Measurements from ENCODE around the gene ARHGDIA.
A peak's percentile ranks its signal among the peaks of the same experiment; 100 is the strongest.
"Not testable (repeated sequence)": the region's sequence is repeated elsewhere in the genome, so short reads cannot be mapped to it uniquely, and the experiment has no call there.

ARHGDIA gene

DNA sequence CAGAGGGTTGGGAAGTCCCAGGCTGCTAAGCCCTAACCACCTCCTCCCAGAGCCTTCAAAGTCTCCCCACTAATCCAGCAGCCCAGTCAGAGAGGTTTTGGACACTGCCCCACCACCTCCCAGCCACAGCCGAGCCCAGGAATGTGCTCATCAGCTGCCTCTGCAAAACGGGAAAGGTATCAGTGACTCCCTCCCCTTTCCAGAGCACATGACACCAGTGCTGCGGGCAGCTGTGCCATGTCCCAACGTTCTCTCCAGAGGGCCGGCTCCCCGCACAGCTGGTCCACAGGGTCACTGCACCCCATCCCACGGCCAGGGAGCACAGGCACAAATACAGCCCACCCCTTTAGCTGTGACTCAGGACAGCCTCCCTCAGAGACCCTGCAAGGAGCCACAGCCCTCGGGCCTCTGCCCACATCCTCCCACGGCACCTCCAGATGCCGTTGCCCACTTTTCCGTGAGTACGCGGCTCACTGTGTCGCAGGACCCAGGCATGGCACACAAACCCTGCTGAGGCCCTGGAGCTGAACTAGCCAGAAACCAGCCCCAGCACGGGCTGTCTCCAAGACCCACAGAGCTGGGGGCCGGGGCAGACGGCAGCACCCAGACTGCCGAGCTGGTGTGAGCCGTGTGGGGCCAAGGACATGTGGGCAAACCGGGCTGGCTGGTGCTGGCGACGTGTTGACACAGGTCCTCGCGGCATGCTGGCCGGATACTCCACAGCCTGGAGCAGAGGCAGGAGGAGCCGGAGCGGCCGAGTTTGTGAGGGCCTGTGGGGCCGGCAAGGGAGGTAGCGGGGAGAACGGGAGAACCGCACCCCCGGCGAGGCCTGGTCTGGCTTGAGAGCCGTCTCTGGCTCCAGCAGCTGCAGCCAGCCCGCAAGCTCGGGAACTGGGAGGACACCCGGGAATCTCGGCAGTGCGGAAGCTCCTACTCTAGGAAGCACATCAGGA, 30.0 kb downstream of the ARHGDIA start:
- DNase-seq: no peak

DNA sequence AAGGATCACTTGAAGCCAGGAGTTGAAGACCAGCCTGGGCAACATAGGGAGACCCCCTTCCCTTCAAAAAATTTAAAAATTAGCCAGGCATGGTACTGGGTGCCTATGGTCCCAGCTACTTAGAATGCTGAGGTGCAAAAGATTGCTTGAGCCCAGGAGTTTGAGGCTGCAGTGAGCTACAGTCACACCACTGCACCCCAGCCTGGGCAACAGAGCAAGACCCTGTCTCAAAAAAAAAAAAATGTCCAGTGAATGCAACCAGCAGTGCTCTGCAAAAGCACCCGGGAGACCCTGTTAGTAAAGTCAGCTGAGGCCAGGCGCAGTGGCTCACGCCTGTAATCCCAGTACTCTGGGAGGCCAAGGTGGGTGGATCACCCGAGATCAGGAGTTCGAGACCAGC, 31.1 kb downstream of the ARHGDIA start:
- not testable (repeated sequence) for DNase-seq

DNA sequence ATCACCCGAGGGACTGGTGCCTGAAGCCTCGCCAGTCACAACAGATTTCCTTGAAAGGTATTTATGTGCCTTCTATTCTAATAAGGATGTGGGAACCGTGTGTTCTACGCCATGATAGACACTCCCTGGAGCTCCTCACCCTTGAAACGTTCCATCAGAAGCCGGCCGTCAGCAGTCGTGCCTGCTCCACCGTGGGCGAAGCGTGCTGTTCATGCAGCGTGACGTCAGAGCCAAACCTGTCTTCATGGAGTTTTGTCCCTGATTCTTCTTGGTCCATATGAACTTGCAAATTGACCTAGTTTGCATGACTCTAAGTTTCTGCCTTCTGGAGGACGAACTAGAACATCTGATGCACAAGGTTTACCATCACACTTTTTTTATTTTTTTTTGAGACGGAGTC, 31.8 kb downstream of the ARHGDIA start:
- no peak for DNase-seq

DNA sequence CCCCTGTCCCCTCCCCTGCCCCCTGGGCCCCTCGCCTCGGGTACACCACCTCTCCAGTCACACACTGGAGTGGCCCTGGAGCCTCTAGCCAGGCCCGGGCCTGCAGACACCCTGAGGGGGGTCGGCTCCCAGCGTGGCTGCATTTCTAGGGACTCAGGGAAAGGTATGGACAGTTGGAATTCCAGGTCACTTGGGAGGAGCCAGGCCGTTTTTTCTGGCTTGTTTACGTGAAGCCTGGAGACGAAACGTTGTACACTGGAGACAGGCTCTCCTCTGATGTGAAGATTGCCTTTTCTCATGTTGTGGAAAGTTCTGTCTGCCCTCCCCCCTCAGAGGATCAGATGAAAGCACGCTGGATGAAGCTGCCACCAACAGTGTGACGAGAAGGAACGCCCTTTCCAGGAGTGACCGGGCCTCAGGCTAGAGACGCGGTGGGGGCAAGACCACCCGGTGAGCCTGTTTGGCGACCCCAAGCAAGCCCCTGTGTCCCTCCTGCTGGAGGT, 32.3 kb downstream of the ARHGDIA start:
- DNase-seq: no peak

DNA sequence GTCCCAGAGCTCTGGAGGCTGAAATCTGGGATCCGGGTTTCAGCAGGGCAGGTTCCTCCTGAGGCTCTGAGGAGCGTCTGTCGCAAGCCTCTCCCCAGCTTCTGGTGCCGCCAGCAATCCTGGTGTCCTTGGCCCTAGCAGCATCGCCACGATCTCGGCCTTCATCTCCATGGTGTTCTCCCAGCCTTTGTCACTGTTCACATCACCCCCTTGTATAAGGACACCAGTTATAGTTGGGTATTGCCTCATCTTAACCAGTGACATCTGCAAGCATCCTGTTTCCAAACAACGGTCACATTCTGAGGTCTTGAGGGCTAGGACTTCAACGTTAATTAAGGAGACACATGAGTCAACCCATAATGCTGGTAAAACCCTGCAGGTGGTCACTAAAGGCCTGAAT, 33.5 kb downstream of the ARHGDIA start:
- DNase-seq: no peak

DNA sequence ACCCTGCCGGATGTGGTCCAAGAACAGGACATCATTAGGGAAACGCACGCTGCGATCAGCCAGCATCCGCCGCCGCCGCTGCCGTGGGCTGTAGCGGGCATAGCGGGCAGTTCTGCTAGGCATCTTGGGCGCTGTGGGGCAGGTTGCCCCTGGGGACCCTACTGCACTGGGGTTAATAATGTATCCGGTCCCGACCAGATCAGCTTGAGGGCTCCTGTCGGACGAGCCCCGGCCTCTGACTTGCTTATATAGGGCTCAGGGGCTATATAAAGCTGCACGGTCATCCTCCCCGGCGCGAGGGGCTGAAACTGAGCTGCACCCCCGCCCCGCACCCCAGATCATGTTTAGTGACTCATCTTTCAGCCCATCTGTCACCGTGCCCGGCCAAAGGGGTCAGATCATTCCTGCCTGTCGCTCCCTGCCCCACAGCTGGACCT, 36.3 kb downstream of the ARHGDIA start, which contains the start of gene PPP1R27:
TSS of gene PPP1R27 (minus strand) at position 220 of the 437 bp plus-strand sequence. CDS start at position 123, 97 bp downstream.
- DNase-seq: no peak

DNA sequence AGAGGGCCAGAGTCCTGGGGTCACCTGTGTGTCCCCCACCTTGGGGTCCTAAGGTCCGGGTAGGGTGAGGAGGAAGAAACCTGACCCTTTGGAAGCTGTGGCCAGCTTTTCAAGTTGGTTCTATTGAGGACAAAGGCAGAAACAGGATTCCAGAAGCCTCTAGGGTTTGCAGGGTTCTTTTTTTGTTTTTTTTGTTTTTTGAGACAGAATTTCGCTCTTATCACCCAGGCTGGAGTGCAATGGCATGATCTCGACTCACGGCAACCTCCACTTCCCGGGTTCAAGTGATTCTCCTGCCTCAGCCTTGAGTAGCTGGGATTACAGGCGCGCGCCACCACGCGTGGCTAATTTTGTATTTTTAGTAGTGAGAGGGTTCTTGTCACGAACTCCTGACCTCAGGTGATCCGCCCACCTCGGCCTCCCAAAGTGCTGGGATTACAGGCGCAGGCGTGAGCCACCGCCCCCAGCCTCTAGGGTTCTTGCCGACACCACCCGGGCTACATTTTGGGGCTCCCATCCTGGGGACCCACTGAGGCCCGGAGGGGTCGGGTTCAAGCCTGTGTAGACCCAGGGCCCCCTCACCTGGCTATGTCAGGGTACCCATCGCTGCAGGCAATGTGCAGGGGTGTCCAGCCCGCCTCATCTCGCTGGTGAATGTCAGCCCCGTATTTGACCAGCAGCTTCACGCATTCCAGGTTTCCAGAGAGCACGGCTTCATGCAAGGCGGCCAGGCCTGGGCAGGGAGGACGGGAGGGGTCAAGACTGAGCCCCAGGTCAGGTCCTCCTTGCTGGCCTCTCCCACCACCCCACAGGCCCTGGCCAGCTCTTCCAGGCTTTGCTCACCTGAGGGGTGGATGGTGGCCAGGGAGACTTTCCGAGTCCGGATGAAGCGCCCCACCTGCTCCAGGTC, 37.0 kb downstream of the ARHGDIA start:
- no peak for DNase-seq

DNA sequence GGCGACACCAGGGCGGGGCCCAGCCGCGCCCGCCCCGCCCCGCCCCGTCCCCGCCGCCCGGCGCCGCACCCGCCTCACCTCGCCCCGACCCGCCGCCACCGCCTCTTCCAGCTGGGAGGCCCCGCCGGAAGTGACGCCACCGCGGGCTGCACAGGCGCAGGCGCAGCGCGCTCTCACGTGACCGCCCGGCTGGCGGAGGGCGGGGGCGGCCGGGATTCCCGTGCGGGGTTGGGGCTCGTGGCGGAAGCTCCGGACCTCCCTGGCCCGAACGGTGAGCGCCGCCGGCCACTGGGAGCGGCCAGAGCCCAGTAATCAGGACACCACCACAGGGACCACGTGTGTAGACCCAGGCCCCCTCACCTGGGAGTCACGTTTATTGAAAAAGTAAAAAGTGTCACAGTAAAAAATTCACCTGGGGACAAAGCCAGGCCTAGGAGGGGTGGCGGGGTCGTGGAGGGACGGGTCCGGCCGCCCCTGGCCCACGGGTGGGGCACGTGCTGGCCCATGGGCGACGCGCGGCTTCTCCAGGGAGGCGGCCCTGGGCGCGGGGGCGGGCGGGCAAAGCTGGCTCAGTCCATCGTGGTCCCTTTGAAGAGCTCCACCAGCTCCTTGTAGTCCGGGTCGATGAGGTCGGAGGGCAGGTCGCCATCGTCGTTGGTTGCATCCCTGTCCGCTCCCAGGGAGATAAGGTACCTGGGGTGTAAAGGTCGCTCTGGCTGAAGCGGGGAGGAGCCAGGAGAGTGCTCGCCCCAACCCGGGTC, 37.8 kb downstream of the ARHGDIA start, which contains the start of gene MCRIP1:
TSS of gene MCRIP1 (minus strand) at position 132 of the 761 bp plus-strand sequence. CDS start 8,785 bp downstream, outside the sequence.
- DNase-seq: peak; percentile 98

DNA sequence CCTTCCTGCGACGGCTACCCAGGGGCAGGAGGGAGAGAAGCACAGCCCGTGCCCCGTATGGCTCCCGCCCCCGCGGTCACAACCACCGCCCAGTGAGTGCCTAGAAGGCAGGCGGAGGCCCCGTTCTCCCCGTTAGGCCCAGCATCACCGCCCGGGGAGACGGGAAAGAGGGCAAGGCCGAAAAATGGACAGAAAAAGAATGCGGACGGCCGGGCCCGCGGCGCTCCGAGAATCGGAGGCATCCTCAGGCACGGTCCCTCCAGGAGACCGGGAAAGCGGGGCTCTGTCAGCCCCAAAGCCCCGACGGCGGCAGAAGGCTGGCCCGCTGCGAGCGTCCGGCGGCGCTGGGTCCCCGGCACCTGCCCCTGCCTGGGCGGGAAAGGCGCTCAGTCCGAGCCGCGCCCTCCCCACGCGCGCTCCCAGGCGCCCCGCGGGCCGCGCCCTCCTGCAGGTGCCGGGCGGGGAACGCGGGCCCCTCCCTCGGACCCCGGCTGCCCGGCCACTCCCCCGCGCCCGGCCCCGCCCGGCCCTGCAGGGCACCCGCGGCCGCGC, 38.5 kb downstream of the ARHGDIA start:
- peak; percentile 69 for DNase-seq

DNA sequence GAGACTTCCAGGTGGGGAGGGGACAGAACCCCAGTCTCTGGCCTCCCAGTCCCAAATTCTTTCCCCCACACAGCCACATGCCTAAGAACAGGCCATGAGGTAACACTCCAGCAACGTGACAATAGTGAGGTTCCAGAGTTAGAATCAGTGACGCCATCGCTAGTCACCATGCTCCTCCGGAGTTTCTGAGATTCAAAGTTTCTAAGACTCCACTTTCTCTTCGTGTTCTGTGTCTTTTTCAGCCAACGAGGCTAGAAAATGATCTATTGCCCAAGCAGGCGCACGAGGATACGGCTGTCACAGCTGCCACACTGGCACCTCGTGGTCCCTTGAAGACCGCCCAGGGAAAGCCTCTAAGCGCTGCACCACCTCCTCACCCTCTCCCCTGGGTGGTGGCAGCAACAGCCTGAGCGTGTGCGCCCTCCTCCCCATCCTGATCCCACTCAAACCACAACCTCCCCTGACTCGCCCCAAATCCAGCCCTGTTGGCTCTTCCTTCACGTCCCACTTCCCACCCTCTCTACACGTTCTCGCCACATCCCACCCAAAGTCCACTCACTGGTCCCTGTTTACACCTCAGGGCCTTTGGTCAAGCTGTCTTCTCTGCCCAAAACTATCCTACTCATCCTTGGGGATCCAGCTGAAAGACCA, 39.1 kb downstream of the ARHGDIA start:
- DNase-seq: peak; percentile 69

DNA sequence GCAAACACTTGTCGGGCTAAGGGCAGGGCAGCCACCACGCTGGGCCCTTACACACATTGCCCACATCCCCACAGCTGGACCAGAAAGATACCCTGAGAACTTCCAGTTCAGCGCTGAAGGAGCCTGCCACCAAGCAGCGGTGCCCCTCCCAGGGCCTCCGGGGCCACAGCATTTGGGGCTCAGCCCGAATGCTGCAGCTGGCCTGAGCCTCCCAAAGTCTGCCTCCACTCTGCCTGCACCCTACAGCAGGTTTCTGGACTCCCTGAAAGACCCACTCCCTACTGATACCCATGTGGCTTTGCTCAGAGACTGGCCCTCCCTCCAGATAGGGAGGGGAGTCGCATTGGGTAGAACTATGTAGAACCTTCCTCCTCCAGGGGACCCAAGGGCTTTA, 39.6 kb downstream of the ARHGDIA start:
- DNase-seq: peak; percentile 41

DNA sequence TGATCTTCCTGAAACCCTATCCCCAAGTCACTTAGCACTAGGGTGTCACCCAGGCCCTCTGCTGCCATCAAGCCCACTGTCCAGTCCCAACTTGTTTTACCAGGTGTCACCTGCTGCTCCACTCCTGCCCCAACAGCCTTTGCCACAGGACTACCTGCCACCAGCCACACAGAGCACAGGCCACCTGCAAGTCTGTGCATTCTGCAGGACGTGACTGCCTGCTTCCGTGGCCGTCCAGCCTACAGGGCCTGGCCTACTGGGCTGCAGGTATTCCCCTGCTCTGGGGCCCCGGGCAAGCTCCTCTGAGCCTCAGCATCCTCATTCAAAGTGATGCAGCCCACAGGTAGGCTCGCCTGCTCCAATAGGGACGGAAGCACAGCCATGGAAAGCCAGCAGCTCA, 41.3 kb downstream of the ARHGDIA start:
- no peak for DNase-seq

DNA sequence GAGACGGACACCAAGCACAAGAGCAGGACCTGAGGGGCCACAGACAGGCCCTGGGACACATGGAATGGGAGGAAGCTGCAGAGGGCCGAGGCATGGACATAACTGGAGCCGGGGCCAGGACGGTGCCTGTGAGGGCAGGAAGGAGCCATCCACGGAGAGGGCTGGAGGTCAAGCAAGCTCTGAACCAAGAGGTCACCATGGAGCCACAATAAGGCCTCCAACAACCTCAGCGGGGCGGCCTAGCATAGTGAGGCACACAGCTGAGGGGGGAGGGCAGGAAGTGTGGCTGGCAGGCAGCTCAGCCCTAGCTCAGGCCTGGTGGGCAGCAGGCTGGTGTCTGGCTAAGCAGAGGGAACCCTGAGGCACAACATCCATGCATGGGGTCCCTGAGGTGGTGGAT, 42.5 kb downstream of the ARHGDIA start:
- no peak for DNase-seq

DNA sequence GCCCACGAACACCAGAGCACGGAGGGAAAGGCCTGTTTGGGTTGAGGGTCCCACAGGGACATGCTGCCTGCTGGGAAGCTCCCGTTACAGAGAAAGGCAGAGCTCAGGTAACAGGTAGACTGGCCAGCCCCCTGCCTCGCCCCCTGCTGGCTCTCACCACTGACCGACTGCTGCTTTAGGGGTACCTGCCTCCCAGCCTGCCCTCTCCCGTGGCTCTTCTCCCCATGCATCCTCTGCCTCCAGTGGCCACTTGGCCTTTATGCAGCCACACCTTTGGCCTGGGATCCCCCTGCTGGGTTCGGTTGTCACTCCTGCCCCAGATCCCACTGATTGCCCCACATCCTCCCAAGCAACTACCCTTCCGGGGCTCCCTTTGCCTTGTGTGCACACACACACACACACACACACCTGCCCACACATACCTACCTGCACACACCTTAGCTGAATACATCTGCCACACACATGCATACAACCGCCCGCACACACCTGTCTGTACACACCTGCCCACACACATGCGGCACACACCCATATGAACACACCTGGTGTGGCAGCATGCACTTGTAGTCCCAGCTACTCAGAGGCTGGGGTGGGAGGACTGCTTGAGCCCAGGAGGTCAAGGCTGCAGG, 45.2 kb downstream of the ARHGDIA start:
- DNase-seq: no peak

DNA sequence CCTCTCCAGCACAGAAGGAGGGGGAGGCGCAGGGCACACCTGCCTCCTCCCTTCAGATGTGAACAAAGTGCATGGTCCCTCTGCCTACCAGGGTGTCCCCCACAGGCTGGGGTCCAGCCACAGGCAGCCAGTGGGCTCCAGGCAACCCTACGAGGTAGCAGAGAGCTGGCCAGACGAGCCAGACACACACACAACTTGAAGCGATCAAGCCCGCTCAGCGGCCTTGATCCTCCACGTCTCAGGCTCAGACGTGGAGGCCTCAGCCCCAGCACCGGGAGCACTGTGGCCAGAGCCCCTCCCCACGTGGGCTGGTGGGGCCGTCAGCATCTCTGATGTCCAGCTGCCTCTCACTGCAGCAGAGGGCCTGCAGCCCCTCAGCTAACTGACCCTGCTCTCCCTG, 46.5 kb downstream of the ARHGDIA start:
- no peak for DNase-seq

DNA sequence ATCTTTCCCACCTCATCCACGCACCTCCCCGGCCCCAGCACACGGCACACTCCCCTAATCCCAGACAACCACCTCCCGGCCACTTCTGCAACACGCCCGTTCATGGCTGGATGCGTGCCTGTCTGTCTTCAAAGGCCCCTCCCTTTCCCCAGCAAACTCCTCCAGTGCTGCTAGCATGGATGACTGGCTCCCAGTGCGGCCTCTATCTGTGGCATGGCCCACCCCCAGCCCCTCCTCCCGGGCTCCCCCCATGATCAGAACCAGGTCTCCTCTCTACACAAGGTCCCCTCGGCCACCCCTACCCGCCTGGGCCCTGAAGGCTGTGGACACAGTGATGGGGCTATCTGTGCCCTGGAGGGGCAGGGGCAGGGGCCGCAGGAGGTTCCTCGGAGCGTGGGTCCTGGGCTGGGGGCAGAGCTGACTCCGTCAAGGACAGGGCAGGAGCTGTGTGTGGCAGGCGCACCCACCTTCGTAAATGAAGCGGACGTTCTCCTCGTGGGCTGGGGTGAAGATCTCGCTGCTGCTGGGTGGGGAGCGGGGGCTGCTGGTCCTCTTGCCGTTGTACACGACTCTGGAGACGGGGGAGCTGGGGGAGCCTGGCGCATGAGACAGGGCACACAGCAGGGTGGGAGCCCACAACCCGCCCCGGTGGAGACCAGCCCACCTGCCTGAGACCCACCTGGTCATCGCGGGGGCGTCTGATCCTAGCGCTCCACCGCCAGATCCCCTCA, 47.2 kb downstream of the ARHGDIA start:
- no peak for DNase-seq

DNA sequence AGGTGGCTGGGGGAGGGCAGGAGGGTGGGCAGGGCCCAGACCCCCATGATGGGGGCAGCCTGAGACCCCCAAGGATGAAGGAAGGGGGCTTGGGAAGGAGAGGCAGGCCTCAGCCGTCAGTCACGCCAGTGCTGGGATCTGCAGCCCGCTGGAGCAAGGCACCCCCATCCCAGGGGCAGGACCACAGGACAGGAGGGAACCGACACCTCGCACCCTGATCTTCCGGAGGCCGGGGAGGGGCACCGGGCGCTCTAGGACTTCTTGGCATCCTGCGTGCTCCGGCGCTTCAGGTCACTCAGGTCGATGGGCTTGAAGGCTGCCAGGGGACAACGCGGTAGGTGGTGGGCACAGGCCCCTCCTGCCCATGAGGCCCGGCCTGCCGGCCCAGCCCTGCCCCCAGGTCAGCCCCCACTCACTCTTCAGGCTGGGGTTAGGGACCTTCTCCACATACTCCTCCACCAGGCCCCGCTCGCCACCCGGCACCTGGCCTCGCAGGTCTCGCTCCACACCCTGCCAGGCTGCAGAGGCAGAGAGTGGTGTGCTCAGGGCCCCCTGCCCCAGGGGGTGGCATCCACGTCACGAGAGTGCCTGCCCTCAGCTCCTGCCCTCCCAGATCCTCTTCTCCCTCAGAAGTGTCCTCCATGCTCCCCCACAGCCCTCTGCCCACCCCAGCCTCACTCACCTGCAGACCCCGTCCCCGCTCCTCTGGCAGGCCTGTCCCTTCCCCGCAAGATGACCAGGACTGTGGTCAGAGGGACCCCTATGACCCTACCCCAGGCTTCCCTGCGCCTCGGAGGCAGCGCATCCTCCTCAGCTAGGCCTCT, 47.9 kb downstream of the ARHGDIA start:
- no peak for DNase-seq

DNA sequence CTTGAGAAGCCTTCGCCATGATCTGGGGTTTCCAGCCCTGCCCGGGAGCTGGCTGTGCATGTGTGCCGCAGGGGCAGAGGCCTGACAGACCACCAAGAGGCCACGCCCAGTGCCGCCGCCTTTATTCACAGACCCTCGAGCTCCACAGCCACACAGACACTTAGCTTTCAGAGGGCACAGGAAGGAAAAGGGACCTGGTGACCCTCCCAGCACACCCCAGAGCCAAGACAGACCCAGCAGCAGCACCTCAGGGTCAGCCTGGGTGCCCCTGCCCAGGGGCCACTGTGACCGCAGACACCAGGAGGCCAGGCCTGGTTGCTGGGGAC, 48.9 kb downstream of the ARHGDIA start:
- no peak for DNase-seq

DNA sequence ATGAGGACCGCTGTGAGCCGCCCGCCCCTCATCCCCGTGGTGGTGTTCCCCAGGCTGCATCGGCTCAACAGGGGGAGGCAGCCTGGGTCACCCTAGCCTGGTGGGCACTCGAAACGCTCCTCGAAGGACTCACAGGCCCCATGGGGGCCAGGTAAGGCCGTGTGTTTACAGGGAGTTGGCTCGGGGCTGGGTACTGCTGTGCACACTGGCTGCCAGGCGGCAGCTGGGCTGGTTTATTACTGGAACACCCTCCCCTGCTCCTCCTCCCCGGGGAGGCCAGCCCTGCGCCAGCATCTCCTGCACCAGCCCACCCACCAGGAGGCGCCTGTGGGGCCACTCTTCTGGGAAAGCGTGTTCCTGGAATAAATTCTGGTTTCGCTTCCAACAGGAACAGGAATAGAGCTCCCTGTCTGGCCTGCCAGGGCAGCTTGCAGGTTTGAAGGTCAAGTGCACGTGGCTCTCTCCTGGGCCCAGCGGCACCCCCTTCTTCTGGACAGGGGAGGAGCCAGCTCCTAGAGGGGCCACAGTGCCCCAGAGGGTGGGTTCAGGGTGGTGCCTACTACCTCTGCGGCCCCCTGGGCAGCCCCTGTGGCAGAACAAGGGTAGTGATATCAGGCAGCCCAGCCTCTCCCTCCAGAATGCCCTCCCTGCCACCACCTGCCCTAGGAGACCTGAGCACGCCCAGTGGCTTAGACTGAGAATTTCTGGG, 49.4 kb downstream of the ARHGDIA start:
- peak; percentile 50 for DNase-seq

Measured in stimulated activated CD8-positive, alpha-beta memory T cell treated with anti-CD3 and anti-CD28 coated beads, Interleukin-4, amount 100 ng/mL, for 48 hours (primary cell).